Stomach (tissue), 9 donors: Measurements from ENCODE around the gene CYP27A1. TPM values are rescaled to one million over a fixed set of nuclear protein-coding genes. Genes with fewer than 3 reads are reported as not detected.

ENCODE experiments used
- DNase-seq, 2 donors: peaks; one replicate each; pipeline versions ENCODE4 v3.0.0 to v3.0.0-alpha.2; 2013 to 2019
- H3K27ac ChIP-seq, 5 donors: fragments of 200-600 bp in 4 of 5; sonication (generic) in 4 of 5; one replicate each; pipeline ENCODE4 v1.5.1; 2013 to 2019; ENCODE audit warnings: mild to moderate bottlenecking in 1 of 5, moderate library complexity in 1 of 5
- H3K27me3 ChIP-seq, 3 donors: fragments of 200-600 bp; sonication (generic); one replicate each; pipeline ENCODE4 v1.5.1; 2017 to 2019; ENCODE audit warnings: mixed run types in 1 of 3
- H3K36me3 ChIP-seq, 4 donors: fragments of 200-600 bp; sonication (generic); 1 replicate in 3 of 4; 2 replicates in 1 of 4; pipeline ENCODE4 v1.5.1; 2016 to 2019
- H3K4me1 ChIP-seq, 4 donors: fragments of 200-600 bp; sonication (generic); one replicate each; pipeline ENCODE4 v1.5.1; 2016 to 2019
- H3K4me3 ChIP-seq, 4 donors: fragments of 200-600 bp; sonication (generic) in 3 of 4; one replicate each; pipeline ENCODE4 v1.5.1; 2016 to 2019; ENCODE audit warnings: mild to moderate bottlenecking in 1 of 4
- H3K9me3 ChIP-seq, 4 donors: fragments of 200-600 bp; sonication (generic); one replicate each; pipeline ENCODE4 v1.5.1; 2016 to 2019
- CTCF ChIP-seq, 7 experiments: fragments of 450-650 bp in 4 of 7; fragments of 200-600 bp in 3 of 7; sonication (generic) in 3 of 7; IDR thresholded peaks; one replicate each; pipeline ENCODE4 v1.5.1; 2016 to 2019; ENCODE audit warnings: antibody characterized with exemption in 7 of 7, control low read depth in 2 of 7, mild to moderate bottlenecking in 1 of 7
- EP300 ChIP-seq: sonication (generic); formaldehyde crosslinking; IDR thresholded peaks from one replicate; pipeline ENCODE4 v1.6.1; 2017; ENCODE audit warnings: antibody characterized with exemption
- POLR2A ChIP-seq, 4 donors: fragments of 450-650 bp; IDR thresholded peaks; one replicate each; pipeline ENCODE4 v1.6.1; 2016; ENCODE audit warnings: antibody characterized with exemption in 4 of 4, control low read depth in 2 of 4, mild to moderate bottlenecking in 1 of 4, moderate library complexity in 1 of 4
- POLR2AphosphoS5 ChIP-seq, 3 donors: sonication (generic); formaldehyde crosslinking; IDR thresholded peaks; one replicate each; pipeline ENCODE4 v1.6.1; 2016; ENCODE audit warnings: antibody characterized with exemption in 3 of 3
- whole genome bisulfite sequencing, 5 donors: extraction: QIAGEN DNeasy Blood & Tissue Kit in 3 of 5; methylation state at CpG; one replicate each; pipeline versions ENCODE4 v1.1.5 to v1.1.7; 2013 to 2018; 5-methylcytosine and 5-hydroxymethylcytosine counted together
- intact Hi-C: fragments of 100-400 bp; cut with DNase I; formaldehyde crosslinking; loops from one replicate; pipeline ENCODE4 v1.15.1; 2023; ENCODE audit warnings: low total_unique reads
- polyA plus RNA-seq, 3 donors: library from polyadenylated mRNA; stranded (reverse); fragments of 200-250 nt; gene quantifications; one replicate each; pipeline ENCODE4 v1.2.3, GENCODE V29; 2013
- total RNA-seq, 5 donors: library from RNA; depleted of rRNA; stranded (reverse); fragments of >200 nt; gene quantifications; one replicate each; pipeline versions ENCODE4 v1.1.0 to v1.2.3, GENCODE V29; 2014 to 2016
- donor health status: healthy with polysubstance abuse.
- donor health status: Bipolar disorder and iron deficiency.
- donor health status: healthy.

The CYP27A1 gene
- total and polyA plus RNA-seq, 8 donors, result 4.4 to 546 (median 13.6) TPM

GRCh38 chr2:218851286-218851685 lies 69.3 kb downstream of the CYP27A1 start:
- Histone ChIP-seq H3K27ac (no peak overlapping the region), H3K36me3 (no peaks in the 10 kb centered on the region), H3K4me1 (peaks cover 0 to 15% (median 3%) of the 10 kb centered on the region in 4 donors), H3K4me3 (no peak overlapping the region), H3K27me3 (peaks cover 3 to 88% (median 42%) of the 10 kb centered on the region in 3 donors), H3K9me3 (no peaks in the 10 kb centered on the region)
- 24 to 43% (median 33%) methylated on average over 3 of the region's 3 CpGs for WGBS, 5 donors
- intact Hi-C loops, result loop anchor here (10.0 kb wide), 1 partner anchor 146 kb away; no protein-coding TSS in a partner anchor
- no peak for DNase-seq
- TF ChIP-seq CTCF (IDR thresholded peaks at IDR 0.05) (no peak), POLR2AphosphoS5 (IDR thresholded peaks at IDR 0.05) (no peak), POLR2A (IDR thresholded peaks at IDR 0.05) (no peak), EP300 (no peak)

- H3K27ac ChIP-seq, result no peak overlapping the region
- H3K27me3 ChIP-seq, result peaks cover 3 to 99% (median 55%) of the 10 kb centered on the region in 3 donors
- H3K36me3 ChIP-seq, result no peaks in the 10 kb centered on the region
- TF ChIP-seq POLR2AphosphoS5 (IDR thresholded peaks at IDR 0.05) (no peak), EP300 (no peak), CTCF (IDR thresholded peaks at IDR 0.05) (peak in 5 of 7 experiments; percentile 33 to 73 (median 51)), POLR2A (IDR thresholded peaks at IDR 0.05) (no peak)
- H3K4me1 ChIP-seq, result peaks cover 0 to 10% (median 4%) of the 10 kb centered on the region in 4 donors
- H3K4me3 ChIP-seq, result no peak overlapping the region
- DNase-seq, result peak; percentile 67 to 81
- no peaks in the 10 kb centered on the region for H3K9me3 ChIP-seq
- intact Hi-C loops, result loop anchor here (10.0 kb wide), 1 partner anchor 148 kb away; no protein-coding TSS in a partner anchor
- WGBS, 5 donors, result 16 to 25% (median 17%) methylated on average over 16 of the region's 16 CpGs
Measured at GRCh38 chr2:218852911-218853667, 71.1 kb downstream of the CYP27A1 start.

- Histone ChIP-seq H3K36me3 (no peaks in the 10 kb centered on the region), H3K4me1 (peaks cover under 1 to 12% (median 6%) of the 10 kb centered on the region in 4 donors), H3K9me3 (no peaks in the 10 kb centered on the region), H3K27ac (no peak overlapping the region), H3K4me3 (no peak overlapping the region), H3K27me3 (peaks cover 8 to 99% (median 61%) of the 10 kb centered on the region in 3 donors)
- WGBS, 5 donors, result 32 to 47% (median 37%) methylated on average over 5 of the region's 5 CpGs
- intact Hi-C loops, result loop anchor here (10.0 kb wide), 1 partner anchor 149 kb away; no protein-coding TSS in a partner anchor
- DNase-seq, result no peak
- TF ChIP-seq POLR2A (IDR thresholded peaks at IDR 0.05) (no peak), EP300 (no peak), POLR2AphosphoS5 (IDR thresholded peaks at IDR 0.05) (no peak), CTCF (IDR thresholded peaks at IDR 0.05) (no peak)
Measured at GRCh38 chr2:218853766-218854165, 71.8 kb downstream of the CYP27A1 start.

GRCh38 chr2:218854860-218855259 lies 72.9 kb downstream of the CYP27A1 start:
- intact Hi-C loops, result loop anchor here (10.0 kb wide), 1 partner anchor 150 kb away; no protein-coding TSS in a partner anchor
- WGBS, 5 donors, result 26 to 46% (median 32%) methylated on average over 5 of the region's 5 CpGs
- H3K27me3 ChIP-seq, result peaks cover 19 to 99% (median 65%) of the 10 kb centered on the region in 3 donors
- no peak overlapping the region for H3K4me3 ChIP-seq
- H3K4me1 ChIP-seq, result peaks cover 12 to 23% (median 17%) of the 10 kb centered on the region in 4 donors
- no peak for TF ChIP-seq POLR2AphosphoS5 (IDR thresholded peaks at IDR 0.05)
- TF ChIP-seq CTCF (IDR thresholded peaks at IDR 0.05), result no peak
- TF ChIP-seq EP300, result no peak
- no peak for TF ChIP-seq POLR2A (IDR thresholded peaks at IDR 0.05)
- no peaks in the 10 kb centered on the region for H3K36me3 ChIP-seq
- H3K27ac ChIP-seq, result no peak overlapping the region
- no peaks in the 10 kb centered on the region for H3K9me3 ChIP-seq
- no peak for DNase-seq
